Renal cortex interstitium (tissue), 11 donors: Measurements from ENCODE around the gene MATR3. TPM values are rescaled to one million over a fixed set of nuclear protein-coding genes. Genes with fewer than 3 reads are reported as not detected.

Experiments
- DNase-seq, 11 donors: peaks; one replicate each; pipeline ENCODE4 v3.0.0-alpha.2; 2013; ENCODE audit warnings: low read depth in 9 of 11, low spot score in 4 of 11; ENCODE audit errors: extremely low read depth in 1 of 11
- polyA plus RNA-seq, 3 donors: library from polyadenylated mRNA; unstranded; fragments of 120-200 nt; gene quantifications; one replicate each; pipeline ENCODE4 v1.2.1, GENCODE V29; 2013; ENCODE audit not compliant: insufficient read length in 3 of 3

MATR3 gene
- polyA plus RNA-seq, 3 donors = 621 to 736 (median 661) TPM

DNA sequence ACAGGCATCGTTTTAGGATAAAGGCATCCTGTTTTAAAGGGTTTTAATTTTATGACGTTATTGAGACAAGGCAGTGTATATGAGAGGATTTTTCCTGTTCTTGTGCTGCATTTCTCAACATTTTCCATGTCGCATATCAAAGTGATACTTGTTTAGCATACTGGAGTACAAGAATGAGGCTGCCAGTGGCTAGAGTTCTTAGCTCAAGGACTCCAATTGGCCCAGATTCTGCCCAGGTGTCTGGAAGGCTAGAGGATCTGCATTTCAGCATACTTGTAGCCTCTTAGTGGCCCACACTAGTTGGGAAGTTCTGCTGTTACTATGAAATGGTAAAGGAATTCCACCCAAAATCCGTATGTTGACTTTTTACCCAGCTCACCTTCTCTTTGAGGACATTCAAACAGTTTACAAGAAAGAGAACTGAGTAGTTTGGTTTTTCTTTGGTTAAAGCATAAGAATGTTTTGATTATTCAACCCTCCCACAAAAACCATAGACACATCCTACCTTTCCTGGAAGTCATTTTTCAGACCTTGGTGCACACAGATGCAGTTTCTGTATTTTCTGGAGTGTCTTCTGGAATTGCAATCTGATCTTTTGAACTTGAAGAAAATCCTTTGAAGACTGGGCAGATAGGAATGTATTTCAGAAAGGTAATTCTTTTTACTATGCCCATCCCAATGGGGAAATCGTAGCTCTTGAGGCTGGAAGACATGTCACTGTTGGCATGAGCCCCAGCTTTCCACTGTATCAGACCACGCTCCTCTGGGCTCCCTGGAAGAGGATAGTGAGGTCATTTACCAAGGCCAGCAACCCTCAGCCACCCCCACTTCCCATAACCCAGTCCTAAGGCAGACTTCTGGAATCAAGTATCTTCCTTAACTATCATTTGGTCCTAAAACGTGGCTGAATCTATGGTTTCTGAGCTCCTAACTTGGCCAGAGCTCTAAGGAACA, 78.2 kb downstream of the MATR3 start:
- no peak for DNase-seq

DNA sequence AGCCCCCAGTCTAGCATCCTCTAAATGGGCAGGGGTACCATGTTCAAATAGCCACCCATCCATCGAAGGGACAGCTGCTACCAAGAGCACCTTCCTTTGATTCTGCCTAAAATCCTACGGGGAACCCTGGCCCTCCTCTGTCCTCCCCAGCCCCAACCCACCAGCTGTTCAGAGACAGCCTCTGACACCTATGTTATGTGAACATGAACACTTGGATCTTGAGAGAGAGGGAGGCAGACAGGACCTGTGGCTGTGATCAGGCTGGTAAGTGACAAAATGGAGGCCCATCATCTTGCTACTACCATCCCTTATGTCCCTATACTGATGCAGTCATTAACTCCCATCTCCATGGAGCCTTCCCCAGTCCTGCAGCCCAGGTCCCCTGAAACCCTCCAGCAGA, 81.4 kb downstream of the MATR3 start:
- DNase-seq = no peak

DNA sequence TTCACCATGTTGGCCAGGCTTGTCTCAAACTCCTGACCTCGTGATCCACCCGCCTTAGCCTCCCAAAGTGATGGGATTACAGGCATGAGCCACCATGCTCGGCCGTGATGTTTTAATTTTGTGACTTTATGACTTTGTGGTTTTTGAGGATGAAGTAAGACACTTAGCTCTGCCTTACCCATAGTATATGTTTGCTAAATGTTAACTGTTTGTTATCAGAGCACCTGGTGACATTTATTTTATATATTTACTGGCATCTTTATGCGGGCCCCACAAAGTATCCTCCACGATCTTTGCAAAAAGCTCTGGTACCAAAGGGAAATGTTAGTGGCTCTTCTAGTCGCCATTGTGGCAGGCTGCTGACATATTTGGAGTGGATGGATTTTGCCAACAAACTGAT, 82.8 kb downstream of the MATR3 start:
- no peak for DNase-seq

DNA sequence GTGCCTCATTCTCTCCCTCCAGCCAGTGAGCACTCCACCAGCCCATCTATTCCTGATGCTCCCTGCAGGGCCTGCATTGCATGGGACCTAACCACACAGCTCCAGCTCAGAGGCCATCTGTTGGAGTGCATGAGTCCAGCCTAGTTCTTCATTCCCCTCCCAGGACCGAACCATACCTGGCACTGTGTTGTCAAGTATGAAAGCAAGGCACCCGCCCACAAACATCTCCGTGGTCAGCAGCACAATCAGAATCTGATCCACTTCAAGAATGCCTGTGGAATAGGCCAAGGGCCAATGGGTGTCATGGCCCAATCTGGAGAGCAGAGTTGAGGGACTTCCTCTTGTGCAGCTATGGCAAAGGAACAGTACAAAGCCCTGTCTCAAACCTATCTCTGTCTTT, 83.7 kb downstream of the MATR3 start:
- no peak for DNase-seq

DNA sequence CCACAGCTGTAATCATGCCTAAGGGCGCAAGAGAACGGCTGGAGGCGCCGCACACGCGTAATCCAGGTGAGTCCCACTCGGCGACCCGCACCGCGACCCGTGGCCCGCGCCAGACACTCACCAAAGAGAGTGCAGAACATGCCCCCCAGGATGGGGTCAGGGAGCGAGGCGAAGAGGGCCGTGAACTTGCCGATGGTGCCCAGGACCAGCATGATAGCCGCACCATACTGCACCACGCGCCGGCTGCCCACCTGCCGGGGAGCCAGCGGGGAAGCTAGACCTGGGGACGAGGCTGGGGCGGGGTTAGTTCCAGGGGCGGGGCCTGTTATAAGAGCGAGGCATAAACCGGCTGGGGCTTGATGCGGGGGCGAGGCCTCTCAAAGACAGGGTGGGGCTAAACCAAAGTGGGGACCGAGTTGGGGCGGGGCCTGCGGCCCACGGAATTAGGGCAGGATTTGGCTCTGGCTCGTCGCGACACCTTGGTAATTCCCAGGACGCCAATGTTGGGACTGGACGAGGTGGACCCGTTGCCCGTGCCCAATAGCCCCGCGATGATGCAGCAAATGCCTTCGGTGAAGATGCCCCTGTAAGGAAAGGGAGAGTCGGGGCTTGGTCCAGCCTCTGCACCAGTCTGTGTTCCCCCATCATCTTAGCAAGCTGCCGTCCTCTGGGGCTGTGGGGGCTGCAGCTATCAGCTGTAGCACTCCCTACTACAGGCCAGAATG, 84.7 kb downstream of the MATR3 start:
- no peak for DNase-seq

DNA sequence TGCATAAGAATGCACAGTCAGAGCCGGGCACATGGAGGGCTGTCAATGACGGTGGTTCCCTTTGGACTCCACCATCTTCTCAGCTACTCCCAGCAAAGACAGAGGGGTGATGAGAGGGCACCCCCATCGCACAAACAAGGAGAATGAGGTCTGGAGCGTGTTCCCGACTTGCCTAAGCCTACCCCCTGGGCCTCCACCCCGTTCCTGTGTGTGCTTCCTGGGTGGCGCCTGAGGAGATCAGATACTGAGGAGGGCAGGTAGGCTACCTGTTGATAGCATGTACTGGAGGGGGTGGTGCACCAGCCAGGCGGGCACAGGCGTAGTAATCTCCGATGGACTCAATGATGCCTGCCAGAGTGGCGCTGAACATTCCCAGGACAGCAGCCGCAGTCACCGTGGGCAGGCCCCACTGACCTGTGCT, 85.4 kb downstream of the MATR3 start:
- no peak for DNase-seq

DNA sequence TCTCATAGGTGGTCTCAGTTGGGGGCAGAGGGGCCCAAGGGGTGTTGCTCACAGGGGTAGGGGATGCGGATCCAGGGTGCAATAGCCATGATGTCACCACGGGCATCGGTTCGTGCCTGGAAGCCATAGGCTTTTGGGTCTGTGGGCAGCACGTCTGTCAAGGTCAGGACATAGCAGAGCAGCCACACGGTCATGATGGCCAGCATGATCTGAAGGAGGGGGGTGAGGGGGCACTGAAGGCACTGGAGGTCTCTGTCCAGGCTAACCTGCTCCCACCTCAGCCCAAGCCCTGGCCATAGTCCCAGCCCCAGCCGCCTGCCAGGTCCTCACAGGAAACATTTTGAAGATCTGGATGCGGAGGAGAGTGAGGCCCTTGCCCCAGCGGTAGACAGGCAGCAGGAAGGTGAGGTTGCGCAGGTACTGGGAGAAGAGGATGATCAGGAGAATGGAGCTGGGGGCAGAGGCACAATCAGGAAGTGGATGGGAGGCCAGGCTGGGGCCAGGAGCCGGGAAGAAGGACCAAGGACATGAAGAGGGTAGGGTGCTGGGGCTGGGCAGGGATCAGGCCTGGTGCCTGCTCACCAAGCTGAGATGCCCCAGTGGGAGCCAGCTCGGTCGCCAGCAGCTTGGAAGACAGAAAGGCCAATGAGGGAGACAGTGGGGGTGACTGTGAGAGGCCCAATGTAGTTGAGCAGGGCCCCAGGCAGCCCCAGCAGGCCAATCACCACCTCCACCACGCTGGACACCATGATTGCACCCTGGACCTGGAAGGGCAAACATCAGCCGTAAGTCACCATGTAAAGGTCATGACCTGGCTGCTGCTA, 86.3 kb downstream of the MATR3 start:
- DNase-seq = no peak

Other genes starting within 250 kb of the MATR3 start
- gene SIL1, start 95.4 kb upstream of the MATR3 start, polyA plus RNA-seq = 10 to 100 TPM; 51.6 to 53.7 (median 53.2) TPM
- 100 to 1,000 TPM; 164 to 199 (median 175) TPM for gene PAIP2, start 48.1 kb downstream of the MATR3 start, polyA plus RNA-seq
- 10 to 100 TPM; 11.8 to 21.7 (median 14.2) TPM for gene SLC23A1, start 89.6 kb downstream of the MATR3 start, polyA plus RNA-seq
- 1 to 10 TPM in 1 of 3 donors, under 1 TPM in 2; 0.67 to 1.1 (median 0.83) TPM for gene MZB1, start 96.2 kb downstream of the MATR3 start, polyA plus RNA-seq
- gene PROB1, start 101.4 kb downstream of the MATR3 start, polyA plus RNA-seq = 1 to 10 TPM; 2.4 to 4.3 (median 3.4) TPM
- 10 to 100 TPM; 10.9 to 14.9 (median 11.5) TPM for gene SPATA24, start 110.3 kb downstream of the MATR3 start, polyA plus RNA-seq
- gene DNAJC18, start 145.8 kb downstream of the MATR3 start, polyA plus RNA-seq = 10 to 100 TPM; 23.8 to 24.9 (median 24.2) TPM
- 10 to 100 TPM; 21.0 to 25.8 (median 24.4) TPM for gene ECSCR, start 169.0 kb downstream of the MATR3 start, polyA plus RNA-seq
- gene SMIM33, start 177.3 kb downstream of the MATR3 start, polyA plus RNA-seq = under 1 TPM in 1 of 3 donors, not detected in 2; 0.06 TPM
- 10 to 100 TPM; 24.7 to 37.7 (median 36.8) TPM for gene STING1, start 189.0 kb downstream of the MATR3 start, polyA plus RNA-seq